GM19035 (cell line): ENCODE measurements around the gene PSMD12.
"Not testable (repeated sequence)": the region's sequence is repeated elsewhere in the genome, so short reads cannot be mapped to it uniquely, and the experiment has no call there.

Experiments
- ATAC-seq: cut with Tn5 transposase; IDR thresholded peaks from one replicate; pipeline ENCODE4 v1.9.1; 2021; ENCODE audit not compliant: unreplicated experiment

The PSMD12 gene

GRCh38 chr17:67315865-67316264 lies 50.5 kb downstream of the PSMD12 start:
- no peak for ATAC-seq

GRCh38 chr17:67312265-67312664 lies 54.1 kb downstream of the PSMD12 start:
- no peak for ATAC-seq

- no peak for ATAC-seq
Measured at GRCh38 chr17:67311575-67311974, 54.8 kb downstream of the PSMD12 start.

GRCh38 chr17:67310406-67310805 lies 56.0 kb downstream of the PSMD12 start:
- no peak for ATAC-seq

- not testable (repeated sequence) for ATAC-seq
Measured at GRCh38 chr17:67305446-67306235, 60.7 kb downstream of the PSMD12 start.

GRCh38 chr17:67297454-67297960 lies 68.9 kb downstream of the PSMD12 start:
- ATAC-seq = no peak

DNA sequence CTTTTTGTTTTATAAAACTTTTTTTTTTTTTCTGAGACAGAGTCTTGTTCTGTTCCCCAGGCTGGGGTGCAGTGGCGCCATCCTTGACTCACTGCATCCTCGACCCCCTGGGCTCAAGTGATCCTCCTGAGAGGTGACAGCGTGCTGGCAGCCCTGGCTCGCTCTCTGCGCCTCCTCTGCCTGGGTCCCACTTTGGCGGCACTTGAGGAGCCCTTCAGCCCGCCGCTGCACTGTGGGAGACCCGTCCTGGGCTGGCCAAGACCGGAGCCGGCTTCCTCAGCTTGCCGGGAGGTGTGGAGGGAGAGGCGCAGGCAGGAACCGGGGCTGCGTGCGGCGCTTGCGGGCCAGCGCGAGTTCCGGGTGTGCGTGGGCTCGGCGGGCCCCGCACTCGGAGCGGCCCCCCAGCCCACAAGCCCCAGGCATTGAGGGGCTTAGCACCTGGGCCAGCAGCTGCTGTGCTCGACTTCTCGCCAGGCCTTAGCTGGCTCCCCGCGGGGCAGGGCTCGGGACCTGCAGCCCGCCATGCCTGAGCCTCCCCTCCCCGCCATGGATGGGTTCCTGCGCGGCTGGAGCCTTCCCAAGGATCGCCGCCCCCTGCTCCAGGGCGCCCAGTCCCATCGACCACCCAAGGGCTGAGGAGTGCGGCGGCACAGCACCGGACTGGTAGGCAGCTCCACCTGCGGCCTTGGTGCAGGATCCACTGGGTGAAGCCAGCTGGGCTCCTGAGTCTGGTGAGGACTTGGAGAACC lies 71.8 kb downstream of the PSMD12 start:
- no peak for ATAC-seq

DNA sequence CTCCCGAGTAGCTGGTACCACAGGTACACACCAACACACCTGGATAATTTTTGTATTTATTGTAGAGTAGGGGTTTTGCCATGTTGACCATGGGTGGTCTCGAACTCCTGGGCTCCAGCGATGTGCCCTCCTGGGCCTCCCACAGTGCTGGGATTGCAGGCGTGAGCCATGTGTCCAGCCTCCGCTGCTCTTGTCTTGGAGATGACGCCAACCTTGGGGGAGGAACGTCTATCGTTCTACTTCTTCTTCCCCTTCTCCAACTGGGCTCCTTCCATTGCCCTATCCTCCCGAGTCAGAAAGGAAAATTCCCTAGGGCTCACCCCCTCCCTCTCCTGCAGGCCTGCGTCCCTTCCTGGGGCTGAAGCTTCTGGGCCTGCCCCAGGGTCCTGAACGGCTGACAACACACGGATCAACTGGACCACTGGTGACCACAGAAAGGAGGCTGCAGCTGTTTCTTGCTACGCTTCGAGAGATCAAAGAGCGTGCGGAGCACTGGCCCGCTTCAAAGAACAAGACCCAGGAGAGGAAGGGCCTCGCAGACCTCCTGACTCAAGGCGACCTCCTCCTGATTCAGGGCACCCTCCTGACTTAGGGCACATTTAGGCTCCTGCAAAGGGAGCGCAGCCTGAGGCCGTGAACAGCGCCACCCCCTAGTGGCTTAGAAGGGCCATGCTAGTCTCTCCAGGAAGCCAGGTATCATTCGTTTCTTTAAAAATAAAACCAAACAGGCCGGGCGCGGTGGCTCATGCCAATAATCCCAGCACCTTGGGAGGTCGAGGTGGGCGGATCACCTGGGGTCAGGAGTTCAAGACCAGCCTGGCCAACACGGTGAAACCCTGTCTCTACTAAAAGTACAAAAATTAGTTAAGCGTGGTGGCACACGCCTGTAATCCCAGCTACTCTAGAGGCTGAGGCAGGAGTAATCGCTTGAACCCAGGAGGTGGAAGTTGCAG lies 72.8 kb downstream of the PSMD12 start:
- ATAC-seq = peak; percentile 84

DNA sequence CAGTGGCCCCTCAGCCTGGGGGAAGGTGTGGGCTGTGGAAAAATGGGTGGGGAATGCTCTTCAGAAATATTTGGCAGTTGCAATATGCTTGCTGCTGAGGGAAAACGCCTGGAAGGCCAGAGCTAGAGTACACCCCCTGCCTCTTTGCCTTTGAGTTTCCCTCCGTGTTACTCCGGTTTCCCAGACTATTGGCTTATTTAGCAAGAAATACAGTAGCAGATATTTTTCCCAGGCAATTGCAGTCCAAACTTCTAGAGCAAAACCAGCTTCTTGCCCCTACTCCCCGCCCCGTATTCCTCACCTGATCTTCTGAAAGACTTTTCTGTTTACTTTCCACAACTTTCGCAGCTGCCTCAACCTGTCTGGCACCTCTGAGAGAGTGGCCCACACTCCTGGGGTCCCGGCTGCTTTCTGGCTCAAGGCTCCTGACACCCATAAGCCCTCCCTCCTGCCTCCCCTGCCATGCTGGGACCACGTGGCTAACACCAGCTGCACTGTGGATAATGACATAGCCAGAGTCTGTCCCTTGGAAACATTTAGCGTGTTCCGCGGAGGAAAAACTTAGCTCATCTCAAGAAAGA lies 75.6 kb downstream of the PSMD12 start:
- no peak for ATAC-seq

DNA sequence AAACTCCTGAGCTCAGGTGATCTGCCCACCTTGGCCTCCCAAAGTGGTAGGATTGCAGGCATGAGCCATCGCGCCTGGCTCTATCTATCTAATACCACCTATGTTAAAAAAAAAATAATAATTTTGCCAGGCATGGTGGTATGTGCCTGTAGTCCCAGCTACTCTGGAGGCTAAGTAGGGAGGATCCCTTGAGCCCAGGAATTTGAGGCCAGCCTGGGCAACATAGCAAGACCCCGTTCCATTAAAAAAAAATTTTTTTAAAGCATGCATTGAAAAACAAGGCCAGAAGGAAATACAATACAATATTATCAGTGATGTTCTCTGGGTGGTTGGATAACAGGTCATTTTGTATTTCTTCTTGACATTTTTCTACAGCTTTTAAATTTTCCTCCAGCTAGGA lies 76.1 kb downstream of the PSMD12 start:
- no peak for ATAC-seq

- ATAC-seq = no peak
Measured at GRCh38 chr17:67289181-67289876, 77.0 kb downstream of the PSMD12 start.
